HepG2 (cell line): ENCODE data around the gene EPO. TPM values are rescaled to one million over a fixed set of nuclear protein-coding genes. Genes with fewer than 3 reads are reported as not detected.

Experiments used
- ATAC-seq: fragments of 200-7000 bp; cut with Tn5 transposase; 3 replicates; pipeline ENCODE4 v1.9.1; 2020; ENCODE audit warnings: mild to moderate bottlenecking, moderate library complexity
- BruUV-seq: library from RNA; stranded (reverse); fragments of 400-500 nt; replicated peaks from 2 replicates; lab custom pipeline; 2021; lab: Mats Ljungman, UMichigan
- CTCF ChIA-PET: fragments of 300-600 bp; formaldehyde crosslinking; extraction: SDS; loops from one replicate; lab custom pipeline; 2021; ENCODE audit warnings: low total read pairs, inconsistent platforms, low intra/inter-chr PET ratio; lab: Yijun Ruan, JAX
- POLR2A ChIA-PET: fragments of 350-600 bp; sonication (Branson Sonifier 250); formaldehyde crosslinking; loops from one replicate; lab custom pipeline; 2020; ENCODE audit warnings: antibody characterized with exemption, inconsistent platforms; lab: Yijun Ruan, JAX
- DNase-seq: peaks from one replicate; pipeline ENCODE4 v3.0.0-alpha.2; 2015; ENCODE audit warnings: low spot score
- FAIRE-seq: peaks from 3 replicates; lab custom pipeline; 2011; peaks lifted over from hg19 to GRCh38; lab: Jason Lieb, UNC
- H2AFZ ChIP-seq: one replicate; pipeline ENCODE4 v1.6.1; 2011; ENCODE audit warnings: low read length, inconsistent platforms
- H3K27ac ChIP-seq: fragments of 300-600 bp; 3 replicates; pipeline ENCODE4 v1.8.0; 2011; ENCODE audit warnings: mixed run types, mild to moderate bottlenecking, mixed read lengths, low read length, inconsistent platforms; ENCODE audit not compliant: insufficient read depth; ENCODE audit errors: extremely low read length
- H3K27me3 ChIP-seq, 2 experiments: fragments of 200-600 bp in 1 of 2; 2 replicates in 1 of 2; 3 replicates in 1 of 2; pipeline versions ENCODE4 v1.6.0 to v1.8.0; 2011; ENCODE audit warnings: low read length in 2 of 2, mild to moderate bottlenecking in 2 of 2, moderate library complexity in 2 of 2, inconsistent platforms in 1 of 2; ENCODE audit not compliant: insufficient read depth in 2 of 2, control insufficient read depth in 1 of 2
- H3K36me3 ChIP-seq, 2 experiments: fragments of 200-600 bp in 1 of 2; replicated peaks in 1 of 2; 2 replicates in 1 of 2; 3 replicates in 1 of 2; pipeline versions ENCODE4 v1.5.1 to v1.8.0; 2011; ENCODE audit warnings: low read length in 2 of 2, inconsistent platforms in 1 of 2; ENCODE audit not compliant: insufficient read depth in 2 of 2, control insufficient read depth in 1 of 2
- H3K4me1 ChIP-seq: 2 replicates; pipeline ENCODE4 v1.5.1; 2012; ENCODE audit warnings: low read length, inconsistent platforms; ENCODE audit not compliant: insufficient read depth
- H3K4me2 ChIP-seq: 2 replicates; pipeline ENCODE4 v1.6.0; 2011; ENCODE audit warnings: low read depth, low read length, inconsistent platforms
- H3K4me3 ChIP-seq, 3 experiments: fragments of 200-600 bp in 1 of 3; sonication (generic), shearing (Covaris generic) in 1 of 3; replicated peaks in 1 of 3; 2 replicates each; pipeline ENCODE4 v1.5.1; 2011 to 2016; ENCODE audit warnings: low read length in 3 of 3, inconsistent platforms in 2 of 3, low read depth in 2 of 3, mild to moderate bottlenecking in 2 of 3, control low read depth in 1 of 3, mixed read lengths in 1 of 3; ENCODE audit not compliant: insufficient read depth in 1 of 3
- H3K79me2 ChIP-seq: one replicate; pipeline ENCODE4 v1.6.1; 2011; ENCODE audit warnings: low read length, inconsistent platforms; ENCODE audit not compliant: insufficient read depth
- H3K9ac ChIP-seq: 2 replicates; pipeline ENCODE4 v1.6.0; 2011; ENCODE audit warnings: mild to moderate bottlenecking, low read depth, low read length, inconsistent platforms; ENCODE audit not compliant: insufficient read depth
- H3K9me3 ChIP-seq: 2 replicates; pipeline ENCODE4 v1.5.1; 2012; ENCODE audit warnings: mild to moderate bottlenecking, low read length
- H4K20me1 ChIP-seq: 2 replicates; pipeline ENCODE4 v1.6.0; 2011; ENCODE audit warnings: inconsistent platforms, mild to moderate bottlenecking, low read length, moderate library complexity; ENCODE audit not compliant: insufficient read depth
- CSRNP1 ChIP-seq: sonication (generic); formaldehyde crosslinking; IDR thresholded peaks from 2 replicates; pipeline ENCODE4 v1.8.1; 2023; ENCODE audit warnings: mild to moderate bottlenecking, missing genetic modification reagents
- EP300 ChIP-seq, 3 experiments: sonication (generic) in 1 of 3; formaldehyde crosslinking in 1 of 3; IDR thresholded peaks; 2 replicates each; pipeline versions ENCODE4 v1.5.1 to v1.6.1; 2011 to 2020; ENCODE audit warnings: low read depth in 2 of 3, low read length in 2 of 3, borderline replicate concordance in 1 of 3, improper control_type of control experiment in 1 of 3, mild to moderate bottlenecking in 1 of 3, missing genetic modification reagents in 1 of 3, moderate library complexity in 1 of 3
- ISL2 ChIP-seq: sonication (generic); formaldehyde crosslinking; IDR thresholded peaks from 2 replicates; pipeline ENCODE4 v1.5.0; 2020; ENCODE audit warnings: missing genetic modification reagents
- KLF15 ChIP-seq: sonication (generic); formaldehyde crosslinking; IDR thresholded peaks from 2 replicates; pipeline ENCODE4 v1.8.1; 2023; ENCODE audit warnings: borderline replicate concordance, mild to moderate bottlenecking, inconsistent platforms, missing genetic modification reagents, mixed read lengths
- MEF2D ChIP-seq: sonication (generic); formaldehyde crosslinking; IDR thresholded peaks from 2 replicates; pipeline ENCODE4 v1.5.1; 2020; ENCODE audit warnings: mild to moderate bottlenecking, missing genetic modification reagents
- NCOA2 ChIP-seq: sonication (generic); formaldehyde crosslinking; IDR thresholded peaks from 2 replicates; pipeline ENCODE4 v1.8.0; 2022; ENCODE audit warnings: inconsistent platforms
- SP5 ChIP-seq: IDR thresholded peaks from 2 replicates; pipeline ENCODE4 v1.6.1; 2016; ENCODE audit warnings: low read depth, borderline replicate concordance
- TOE1 ChIP-seq: sonication (generic); formaldehyde crosslinking; IDR thresholded peaks from 2 replicates; pipeline ENCODE4 v1.4.0; 2020; ENCODE audit warnings: mild to moderate bottlenecking, missing genetic modification reagents
- ZNF274 ChIP-seq: sonication (generic); formaldehyde crosslinking; IDR thresholded peaks from 2 replicates; pipeline ENCODE4 v1.5.1; 2020; ENCODE audit warnings: mild to moderate bottlenecking, missing genetic modification reagents
- ZNF792 ChIP-seq: IDR thresholded peaks from 2 replicates; pipeline ENCODE4 v1.6.1; 2016
- WGBS: methylation state at CpG from one replicate; pipeline ENCODE4 v1.1.6; 2017; ENCODE audit warnings: low lambda C conversion rate; 5-methylcytosine and 5-hydroxymethylcytosine counted together
- in situ Hi-C: cut with HindIII; loops from 2 replicates; pipeline ENCODE4 v1.10.0; 2017; ENCODE audit warnings: low pct_unique_long_range_greater_than_20kb; ENCODE audit not compliant: extremely low pct_ligation_motif_present
- intact Hi-C: fragments of 100-400 bp; cut with micrococcal nuclease; formaldehyde crosslinking; loops from one replicate; pipeline ENCODE4 v1.10.0; 2022; ENCODE audit not compliant: unreplicated experiment
- polyA plus RNA-seq, 8 experiments: library from polyadenylated mRNA; depleted of rRNA in 3 of 8; stranded (reverse) in 7 of 8; unstranded in 1 of 8; fragments of >200 nt; fragmentation: Illumina TruSeq in 4 of 8; extraction: Trizol in 4 of 8; gene quantifications; 2 replicates each; pipeline versions ENCODE4 v1.2.1 to v1.2.3, GENCODE V29; 2011 to 2016; ENCODE audit warnings: low read depth in 4 of 8, missing spikeins in 1 of 8, mixed read lengths in 1 of 8; ENCODE audit not compliant: insufficient read depth in 1 of 8
- total RNA-seq, 5 experiments: library from RNA; depleted of rRNA; stranded (reverse); fragments of >200 nt; fragmentation: Illumina TruSeq; extraction: Trizol; gene quantifications; 2 replicates each; pipeline ENCODE4 v1.2.3, GENCODE V29; 2016; ENCODE audit warnings: low read depth in 1 of 5
- TF ChIP-seq, protein P1 (sequence below): sonication (generic); formaldehyde crosslinking; IDR thresholded peaks from 2 replicates; pipeline ENCODE4 v1.9.0; 2021; ENCODE audit warnings: missing genetic modification reagents, borderline replicate concordance
- TF ChIP-seq, protein P2 (sequence below): sonication (generic); formaldehyde crosslinking; IDR thresholded peaks from 2 replicates; pipeline ENCODE4 v1.4.0; 2020; ENCODE audit warnings: missing genetic modification reagents; ENCODE audit errors: not compliant biosample characterization

The EPO gene
- total and polyA plus RNA-seq, 2 of the 13 experiments (the other 11 are each of a cell fraction or from before 2014, with no cell fraction given) = 10.3 to 25.7 TPM

DNA sequence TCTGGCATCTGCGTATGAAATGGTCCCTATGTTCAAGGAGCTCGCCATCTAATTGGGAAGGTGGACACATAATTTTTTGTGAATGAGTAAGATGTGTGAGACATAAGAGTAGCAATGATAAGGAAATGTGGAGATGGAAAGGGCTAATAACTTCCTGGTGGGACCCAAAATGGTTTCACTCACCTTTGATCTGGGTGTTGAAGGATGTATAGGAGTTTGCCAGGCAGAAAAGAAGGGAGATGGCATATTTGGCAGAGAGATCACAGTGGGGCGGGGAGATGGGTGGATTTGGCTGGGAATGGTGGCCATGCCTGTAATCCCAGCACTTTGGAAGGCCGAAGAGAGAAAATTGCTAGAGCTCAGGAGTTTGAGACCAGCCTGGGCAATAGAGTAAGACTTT is 9.8 kb upstream of the EPO start:
- peaks cover 20% of the 10 kb centered on the region for H3K4me1 ChIP-seq
- no peaks in the 10 kb centered on the region for H3K27me3 ChIP-seq
- H4K20me1 ChIP-seq = no peaks in the 10 kb centered on the region
- no peak overlapping the region for H3K9ac ChIP-seq
- BruUV-seq = no TSS peak
- WGBS = 99% methylated on average over 4 of the region's 4 CpGs
- H3K9me3 ChIP-seq = no peaks in the 10 kb centered on the region
- peaks cover 18% of the 10 kb centered on the region for H3K79me2 ChIP-seq
- TF ChIP-seq EP300 (IDR thresholded peaks at IDR 0.05; ENCODE audit: low read depth in 2 of 2, low read length in 2 of 2) = no peak
- TF ChIP-seq EP300 (CRISPR knock-in tag; IDR thresholded peaks at IDR 0.05; ENCODE audit: borderline replicate concordance) = no peak
- no peak for TF ChIP-seq TOE1 (CRISPR knock-in tag)
- TF ChIP-seq ZNF792 (CRISPR knock-in tag) = no peak
- no peak for TF ChIP-seq MEF2D (CRISPR knock-in tag)
- no peak for TF ChIP-seq CSRNP1 (CRISPR knock-in tag)
- TF ChIP-seq SP5 (CRISPR knock-in tag) = no peak
- TF ChIP-seq, all 625 proteins: peak for 0
- intact Hi-C loops (no loop called here), in situ Hi-C loops (no loop called here)
- FAIRE-seq (no peak), DNase-seq (no peak), ATAC-seq (no peak)
- Histone ChIP-seq H3K27ac (no peak overlapping the region), H2AFZ (no peak overlapping the region), H3K36me3 (no peaks in the 10 kb centered on the region), H3K4me3 (no peak overlapping the region), H3K4me2 (no peak overlapping the region)
- CTCF ChIA-PET = interaction anchor here (0.6 kb wide), 1 partner anchor 147 kb away, joined by 3 read pairs; no protein-coding TSS in a partner anchor
- POLR2A ChIA-PET = no interaction called here

- in situ Hi-C loops = no loop called here
- BruUV-seq = no TSS peak
- no peak for ATAC-seq
- H3K27ac ChIP-seq = no peak overlapping the region
- ChIA-PET CTCF (no interaction called here), POLR2A (no interaction called here)
- intact Hi-C loops = no loop called here
- WGBS = 93% methylated on average over 9 of the region's 11 CpGs
- no peaks in the 10 kb centered on the region for H3K27me3 ChIP-seq
- H3K36me3 ChIP-seq = no peaks in the 10 kb centered on the region
- H3K79me2 ChIP-seq = peaks cover 15% of the 10 kb centered on the region
- H3K9ac ChIP-seq = no peak overlapping the region
- no peaks in the 10 kb centered on the region for H3K9me3 ChIP-seq
- no peak for FAIRE-seq
- no peak for DNase-seq
- no peak overlapping the region for H2AFZ ChIP-seq
- H3K4me1 ChIP-seq = peaks cover 20% of the 10 kb centered on the region
- no peak overlapping the region for H3K4me2 ChIP-seq
- no peaks in the 10 kb centered on the region for H4K20me1 ChIP-seq
- no peak overlapping the region for H3K4me3 ChIP-seq
- TF ChIP-seq ZNF274 = no peak
- TF ChIP-seq NCOA2 (CRISPR knock-in tag) = no peak
- TF ChIP-seq, protein P1, sequence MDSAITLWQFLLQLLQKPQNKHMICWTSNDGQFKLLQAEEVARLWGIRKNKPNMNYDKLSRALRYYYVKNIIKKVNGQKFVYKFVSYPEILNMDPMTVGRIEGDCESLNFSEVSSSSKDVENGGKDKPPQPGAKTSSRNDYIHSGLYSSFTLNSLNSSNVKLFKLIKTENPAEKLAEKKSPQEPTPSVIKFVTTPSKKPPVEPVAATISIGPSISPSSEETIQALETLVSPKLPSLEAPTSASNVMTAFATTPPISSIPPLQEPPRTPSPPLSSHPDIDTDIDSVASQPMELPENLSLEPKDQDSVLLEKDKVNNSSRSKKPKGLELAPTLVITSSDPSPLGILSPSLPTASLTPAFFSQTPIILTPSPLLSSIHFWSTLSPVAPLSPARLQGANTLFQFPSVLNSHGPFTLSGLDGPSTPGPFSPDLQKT (CRISPR knock-in tag) = no peak
- TF ChIP-seq, protein P2, sequence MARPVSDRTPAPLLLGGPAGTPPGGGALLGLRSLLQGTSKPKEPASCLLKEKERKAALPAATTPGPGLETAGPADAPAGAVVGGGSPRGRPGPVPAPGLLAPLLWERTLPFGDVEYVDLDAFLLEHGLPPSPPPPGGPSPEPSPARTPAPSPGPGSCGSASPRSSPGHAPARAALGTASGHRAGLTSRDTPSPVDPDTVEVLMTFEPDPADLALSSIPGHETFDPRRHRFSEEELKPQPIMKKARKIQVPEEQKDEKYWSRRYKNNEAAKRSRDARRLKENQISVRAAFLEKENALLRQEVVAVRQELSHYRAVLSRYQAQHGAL (CRISPR knock-in tag) = no peak
- TF ChIP-seq ISL2 (CRISPR knock-in tag) = no peak
- no peak for TF ChIP-seq KLF15 (CRISPR knock-in tag)
Observed at GRCh38 chr7:100711369-100711768, 8.9 kb upstream of the EPO start.
